BLaER1 treated with 17β-estradiol and CSF1 and Interleukin-3, amounts not matched to agents 10 nM and 100 nM (cell line): ENCODE data around the gene KRTAP8-1.

ENCODE experiments used
- H3K27ac ChIP-seq, 11 experiments: shearing (Covaris generic); formaldehyde crosslinking; 2 replicates each; pipeline ENCODE4 v1.8.1; 2022
- H3K27me3 ChIP-seq, 11 experiments: shearing (Covaris generic); formaldehyde crosslinking; 2 replicates each; pipeline ENCODE4 v1.8.1; 2022
- H3K36me3 ChIP-seq, 11 experiments: shearing (Covaris generic); formaldehyde crosslinking; 2 replicates each; pipeline ENCODE4 v1.8.1; 2022
- H3K4me1 ChIP-seq, 10 experiments: shearing (Covaris generic); formaldehyde crosslinking; 2 replicates each; pipeline ENCODE4 v1.8.1; 2022
- H3K4me2 ChIP-seq, 11 experiments: shearing (Covaris generic); formaldehyde crosslinking; 2 replicates each; pipeline ENCODE4 v1.8.1; 2022
- H3K4me3 ChIP-seq, 10 experiments: shearing (Covaris generic); formaldehyde crosslinking; 2 replicates each; pipeline ENCODE4 v1.8.1; 2022
- H3K9ac ChIP-seq, 11 experiments: shearing (Covaris generic); formaldehyde crosslinking; 2 replicates each; pipeline ENCODE4 v1.8.1; 2022
- H3K9me3 ChIP-seq, 11 experiments: shearing (Covaris generic); formaldehyde crosslinking; replicated peaks in 1 of 11; 2 replicates each; pipeline ENCODE4 v1.8.1; 2022
- H4K20me1 ChIP-seq, 11 experiments: shearing (Covaris generic); formaldehyde crosslinking; 2 replicates each; pipeline ENCODE4 v1.8.1; 2022
- Cebpa-rat ChIP-seq, 11 experiments: shearing (Covaris generic); IDR thresholded peaks; 2 replicates each; pipeline ENCODE4 v1.8.1; 2022

The KRTAP8-1 gene

GRCh38 chr21:30793581-30794314 lies 19.3 kb downstream of the KRTAP8-1 start:
- H3K4me1 ChIP-seq, result peaks cover 0 to 3% (median 0%) of the 10 kb centered on the region in 10 experiments; a peak in 4 of 20 replicates
- H3K36me3 ChIP-seq, result no peaks in the 10 kb centered on the region
- no peak for TF ChIP-seq Cebpa-rat (IDR thresholded peaks at IDR 0.05)
- H3K9ac ChIP-seq, result no peak overlapping the region
- no peak overlapping the region for H3K4me3 ChIP-seq
- no peak overlapping the region for H3K4me2 ChIP-seq
- no peaks in the 10 kb centered on the region for H3K27me3 ChIP-seq
- H3K9me3 ChIP-seq, result no peaks in the 10 kb centered on the region
- no peak overlapping the region for H3K27ac ChIP-seq
- H4K20me1 ChIP-seq, result no peaks in the 10 kb centered on the region

- Histone ChIP-seq H3K27me3 (no peaks in the 10 kb centered on the region), H3K4me1 (no peaks in the 10 kb centered on the region), H3K9ac (no peak overlapping the region), H3K27ac (no peak overlapping the region), H3K4me3 (no peak overlapping the region), H3K36me3 (no peaks in the 10 kb centered on the region), H3K9me3 (no peaks in the 10 kb centered on the region; a peak in 1 of 22 replicates), H4K20me1 (no peaks in the 10 kb centered on the region), H3K4me2 (no peak overlapping the region)
- no peak for TF ChIP-seq Cebpa-rat (IDR thresholded peaks at IDR 0.05)
These were observed 33.8 kb downstream of the KRTAP8-1 start for GRCh38 chr21:30779249-30779648.

GRCh38 chr21:30769724-30770431 lies 43.2 kb downstream of the KRTAP8-1 start:
- TF ChIP-seq Cebpa-rat (IDR thresholded peaks at IDR 0.05), result no peak
- H3K27ac ChIP-seq, result no peak overlapping the region
- no peak overlapping the region for H3K4me2 ChIP-seq
- no peaks in the 10 kb centered on the region for H3K36me3 ChIP-seq
- H3K4me3 ChIP-seq, result no peak overlapping the region
- no peak overlapping the region for H3K9ac ChIP-seq
- H3K9me3 ChIP-seq, result no peaks in the 10 kb centered on the region; a peak in 1 of 22 replicates
- H4K20me1 ChIP-seq, result no peaks in the 10 kb centered on the region
- H3K4me1 ChIP-seq, result no peaks in the 10 kb centered on the region
- H3K27me3 ChIP-seq, result no peaks in the 10 kb centered on the region
